SKM-1 treated with dmso at 0.1 percent for 144 hours (cell line): ENCODE results near the gene PRG2.
"Not testable (repeated sequence)": the region's sequence is repeated elsewhere in the genome, so short reads cannot be mapped to it uniquely, and the experiment has no call there.

ENCODE experiments used
- DNase-seq: peaks from one replicate; lab custom pipeline; 2025; ENCODE audit not compliant: unreplicated experiment; lab: John Stamatoyannopoulos, UW

PRG2 gene

DNA sequence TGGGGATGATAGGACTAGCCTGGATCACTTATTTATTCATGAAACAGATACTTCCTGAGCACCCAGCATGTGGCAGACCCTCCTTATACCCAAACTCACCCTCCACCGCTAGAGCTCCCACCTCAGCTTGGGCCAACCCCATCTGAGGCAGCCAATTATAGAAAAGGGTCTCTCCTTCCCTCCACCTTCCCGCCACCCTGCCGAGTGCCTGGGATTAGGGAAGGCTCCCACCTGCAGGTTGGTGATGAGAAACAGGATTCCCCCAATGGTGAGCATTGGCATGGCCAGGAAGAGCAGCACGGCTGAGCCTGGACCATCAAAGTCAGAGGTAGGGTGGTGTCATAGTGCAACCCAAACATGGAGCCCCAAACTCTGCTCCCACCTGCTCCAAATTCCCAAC, 30.6 kb upstream of the PRG2 start:
- no peak for DNase-seq

- DNase-seq: no peak
Measured at GRCh38 chr11:57419146-57419545, 28.7 kb upstream of the PRG2 start.

GRCh38 chr11:57418131-57418530, 27.7 kb upstream of the PRG2 start:
- DNase-seq: no peak

DNA sequence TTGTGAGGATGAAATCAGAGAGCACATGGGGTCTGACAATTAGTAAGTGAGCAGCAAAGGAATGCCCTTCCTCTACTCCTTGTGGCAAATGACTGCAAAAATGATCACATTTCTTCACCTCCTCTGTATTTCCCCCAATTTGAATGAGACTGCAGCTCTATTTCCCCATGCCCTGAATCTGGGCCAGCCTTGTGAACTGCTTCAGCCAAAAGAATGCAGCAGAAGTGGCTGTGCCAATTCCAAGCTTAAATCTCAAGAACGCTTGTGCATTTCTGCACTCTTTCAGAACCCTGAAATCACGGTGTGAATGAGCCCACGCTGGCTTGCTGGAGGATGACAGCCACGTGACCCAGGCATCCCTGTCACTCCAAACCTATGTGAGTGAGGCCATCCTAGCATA, 26.6 kb upstream of the PRG2 start:
- DNase-seq: no peak

- DNase-seq: no peak
Measured at GRCh38 chr11:57416436-57416835, 26.0 kb upstream of the PRG2 start.

DNA sequence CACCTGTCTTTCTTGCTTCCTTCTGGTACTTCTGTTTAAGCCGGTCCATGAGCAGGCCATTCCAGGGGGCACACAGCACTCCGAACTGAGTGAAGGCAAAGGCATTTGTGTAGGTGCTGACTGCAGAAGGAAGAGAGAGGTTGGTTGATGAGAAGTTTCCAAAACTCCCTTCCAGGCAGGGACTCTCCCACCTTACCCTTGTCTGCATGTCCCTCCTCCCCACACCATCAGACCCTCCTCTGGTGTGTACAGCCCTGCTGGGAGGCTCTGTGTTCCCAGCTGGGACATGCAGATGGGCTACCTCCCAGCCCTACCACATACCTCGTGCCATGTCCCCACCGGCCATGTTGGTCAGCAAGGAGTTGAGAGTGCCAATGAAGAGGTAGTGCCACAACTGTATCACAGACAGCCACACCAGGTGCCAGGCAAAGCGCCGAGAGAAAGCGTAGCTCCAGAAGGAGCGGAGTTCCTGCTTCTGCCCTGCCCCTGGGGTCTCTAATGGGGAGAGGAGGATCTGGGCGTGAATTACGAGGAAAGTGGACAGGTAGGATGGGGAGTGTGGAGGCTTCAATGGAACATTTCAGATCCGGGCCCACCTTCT, 24.3 kb upstream of the PRG2 start:
- no peak for DNase-seq

DNA sequence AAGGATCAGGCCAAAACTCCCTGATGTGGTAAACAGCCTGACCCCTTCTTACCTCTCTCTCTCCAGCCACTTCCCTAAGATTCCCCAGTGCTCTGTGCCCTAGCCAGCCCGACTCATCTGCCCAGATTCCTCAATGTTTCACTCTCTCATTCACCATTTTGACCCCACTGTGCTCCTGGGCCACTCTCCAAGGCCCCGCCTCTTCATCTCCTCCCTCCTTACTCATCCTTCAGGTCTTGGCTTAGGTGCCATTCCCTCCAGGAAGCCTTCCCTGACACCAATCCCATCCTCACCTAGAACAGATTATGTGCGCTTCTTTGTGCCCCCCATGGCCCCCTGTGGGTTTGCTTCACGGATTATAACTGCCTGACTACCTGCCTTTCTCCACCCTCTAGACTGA, 23.2 kb upstream of the PRG2 start:
- no peak for DNase-seq

GRCh38 chr11:57410287-57410686, 19.8 kb upstream of the PRG2 start:
- no peak for DNase-seq

- DNase-seq: no peak
Measured at GRCh38 chr11:57409321-57410100, 19.1 kb upstream of the PRG2 start.

DNA sequence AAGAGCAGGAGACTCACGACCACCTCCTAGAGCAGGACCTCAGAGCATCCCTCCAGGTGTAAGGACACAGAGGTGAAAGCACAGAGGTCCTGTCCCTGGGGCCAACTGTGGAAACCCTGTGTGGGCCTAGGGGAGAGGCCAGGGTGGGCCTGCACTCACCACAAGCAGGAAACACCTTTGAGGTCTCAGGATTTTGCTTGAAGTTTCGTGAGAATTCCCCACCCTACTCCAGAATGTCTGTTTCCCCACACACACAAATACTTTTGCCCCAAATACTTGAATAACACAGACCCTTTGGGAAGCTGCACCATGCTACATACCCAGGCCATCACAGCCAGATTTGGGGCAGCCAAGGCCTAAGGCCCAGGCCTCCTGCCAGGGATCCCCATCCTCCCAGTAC, 18.3 kb upstream of the PRG2 start:
- DNase-seq: no peak

- no peak for DNase-seq
Measured at GRCh38 chr11:57407941-57408475, 17.6 kb upstream of the PRG2 start.

DNA sequence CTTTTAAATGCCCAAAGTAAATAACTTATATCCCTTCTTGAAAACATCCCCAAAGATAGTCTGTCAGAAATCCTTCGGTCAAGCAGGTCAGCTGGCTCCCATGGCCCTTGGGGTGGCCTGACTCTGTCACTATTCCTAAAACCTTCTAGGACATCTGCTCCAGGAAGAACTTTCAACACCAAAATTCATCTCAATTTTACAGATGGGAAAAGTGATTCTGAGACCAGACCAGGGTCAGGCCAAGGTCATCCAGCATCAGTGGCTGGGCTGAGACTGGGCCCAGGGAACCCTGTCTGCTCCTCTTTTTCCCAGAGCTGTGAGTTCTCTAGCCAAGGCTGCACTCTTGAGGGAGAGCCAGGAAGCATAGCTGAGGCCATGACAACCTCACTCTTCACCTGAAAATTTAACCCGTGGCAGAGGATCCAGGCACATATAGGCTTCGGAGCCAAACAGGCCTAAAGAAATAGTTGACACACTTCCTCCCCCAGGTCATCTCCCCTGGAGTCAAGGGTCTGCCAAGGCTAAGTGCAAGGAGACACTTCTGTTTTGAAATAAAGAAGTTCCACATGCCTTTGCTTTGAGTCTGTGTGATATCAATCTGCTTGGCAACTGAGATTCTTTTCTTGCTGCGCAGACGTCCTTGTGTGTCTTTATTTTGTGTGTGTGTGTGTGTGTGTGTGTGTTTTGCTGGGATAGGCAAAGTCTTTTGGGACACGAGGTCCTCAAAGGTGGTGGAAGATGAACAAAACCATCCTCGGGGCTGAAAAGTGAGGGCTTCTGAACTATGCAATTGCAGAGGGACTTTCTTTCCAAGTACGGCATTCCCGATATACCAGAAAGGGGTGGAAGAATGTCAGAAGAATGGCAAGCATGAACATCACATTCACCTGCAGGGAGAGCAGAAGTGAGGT, 16.8 kb upstream of the PRG2 start:
- no peak for DNase-seq

GRCh38 chr11:57406337-57406904, 16.0 kb upstream of the PRG2 start:
- DNase-seq: peak; percentile 63

GRCh38 chr11:57405271-57405860, 14.9 kb upstream of the PRG2 start:
- DNase-seq: no peak

DNA sequence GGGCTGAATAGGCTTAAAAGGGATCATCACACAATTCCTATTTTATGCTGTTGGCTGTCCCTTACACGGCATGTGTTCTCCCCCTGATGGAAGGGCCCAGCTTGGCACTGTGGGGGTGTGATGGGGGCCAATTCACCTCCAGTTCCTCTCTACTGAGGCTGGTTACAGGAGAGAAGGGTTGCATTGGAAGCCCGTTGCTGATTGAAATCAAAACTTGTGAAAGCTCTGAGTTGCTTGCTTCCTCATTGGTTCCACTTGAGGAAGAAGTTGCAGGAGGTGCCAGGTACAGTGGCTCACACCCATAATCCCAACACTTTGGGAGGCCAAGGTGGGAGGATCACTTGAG, 13.3 kb upstream of the PRG2 start:
- DNase-seq: peak; percentile 39

DNA sequence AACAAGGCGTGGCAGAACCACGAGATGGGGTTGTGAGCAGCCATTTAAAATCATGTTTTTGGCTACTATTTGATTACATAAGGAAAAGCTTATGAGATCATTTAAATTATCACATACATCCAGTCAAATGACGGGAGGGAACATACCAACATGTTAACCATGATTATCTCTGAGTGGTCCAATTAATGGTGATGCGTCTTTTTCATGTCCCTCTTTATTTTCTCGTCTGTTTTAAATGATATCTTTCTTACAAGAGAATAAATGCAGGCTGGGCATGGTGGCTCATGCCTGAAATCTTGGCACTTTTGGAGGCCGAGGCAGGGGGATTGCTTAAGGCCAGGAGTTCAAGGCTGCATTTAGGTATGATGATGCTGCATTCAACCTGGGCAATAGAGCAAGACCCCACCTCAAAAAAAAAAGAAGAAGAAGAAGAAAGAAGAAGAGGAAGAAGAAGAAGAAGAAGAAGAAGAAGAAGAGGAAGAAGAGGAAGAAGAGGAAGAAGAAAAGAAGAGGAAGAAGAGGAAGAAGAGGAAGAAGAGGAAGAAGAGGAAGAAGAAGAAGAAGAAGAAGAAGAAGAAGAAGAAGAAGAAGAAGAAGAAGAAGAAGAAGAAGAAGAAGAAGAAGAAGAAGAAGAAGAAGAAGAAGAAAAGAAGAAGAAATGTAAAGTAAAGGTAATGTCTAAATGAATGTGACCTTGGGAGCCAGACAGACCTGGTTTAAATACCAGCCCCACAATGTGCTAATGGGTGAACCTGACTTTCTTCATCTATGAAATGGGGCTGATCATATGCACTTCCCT, 12.8 kb upstream of the PRG2 start:
- DNase-seq: not testable (repeated sequence)

DNA sequence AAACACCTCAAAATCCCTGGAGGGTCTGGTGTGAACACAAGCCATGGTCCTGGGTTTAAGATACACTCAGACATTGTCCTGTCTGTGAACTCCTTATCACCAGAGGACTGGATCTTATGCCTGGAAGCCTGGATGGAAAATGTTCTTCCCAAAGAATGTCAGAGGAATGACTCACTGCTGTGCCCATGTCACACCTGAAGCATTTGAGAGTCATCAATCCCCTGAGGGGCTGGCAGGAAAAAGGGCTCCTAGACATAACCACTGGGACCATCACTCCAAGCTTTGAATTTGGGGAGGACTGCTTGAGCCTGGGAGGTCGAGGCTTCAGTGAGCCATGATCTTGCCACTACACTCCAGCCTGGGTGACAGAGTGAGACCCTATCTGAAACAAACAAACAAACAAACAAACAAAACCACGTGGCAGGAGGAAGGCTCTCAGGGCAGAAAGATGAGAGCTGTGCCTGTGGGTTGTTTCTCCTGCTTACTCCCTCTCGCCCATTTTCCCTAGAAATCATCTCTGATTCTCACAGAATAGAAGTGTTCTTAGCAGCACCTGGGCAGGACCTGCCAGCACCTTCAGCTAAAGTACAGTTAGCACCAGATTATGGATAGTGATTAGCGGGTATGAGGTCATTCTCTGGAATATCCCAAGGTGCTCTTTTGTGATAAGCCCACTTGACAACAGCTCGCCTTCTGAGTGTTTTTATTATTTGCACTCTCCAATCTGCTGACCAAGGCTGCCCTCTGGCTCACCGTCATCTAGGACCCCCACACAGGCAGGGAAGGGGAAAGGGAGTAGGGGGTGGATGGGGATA, 11.9 kb upstream of the PRG2 start:
- DNase-seq: no peak

DNA sequence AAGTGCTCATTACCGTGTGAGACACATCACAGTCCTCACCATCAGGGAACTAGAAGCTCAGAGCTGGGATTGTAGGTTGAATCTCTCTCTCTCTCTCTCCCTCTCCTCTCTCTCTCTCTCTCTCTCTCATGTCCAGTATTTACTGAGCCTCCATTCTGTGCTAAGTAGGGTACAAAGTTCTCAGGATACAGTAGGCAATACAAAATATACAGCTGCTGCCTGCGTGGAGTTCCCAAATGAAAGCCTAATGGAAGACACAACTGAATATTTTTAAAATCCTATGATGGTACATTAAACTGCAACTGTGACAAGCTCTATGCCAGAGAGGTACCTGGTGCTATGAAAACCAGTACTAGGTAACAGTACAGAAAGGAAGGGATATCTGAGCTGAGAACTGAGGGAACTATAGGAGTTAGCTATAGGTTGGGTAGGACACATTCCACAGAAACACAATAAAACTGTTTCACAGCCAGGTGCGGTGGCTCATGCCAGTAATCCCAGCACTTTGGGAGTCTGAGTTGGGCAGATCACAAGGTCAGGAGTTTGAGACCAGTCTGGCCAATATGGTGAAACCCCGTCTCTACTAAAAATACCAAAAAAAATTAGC, 9.6 kb upstream of the PRG2 start:
- DNase-seq: no peak

- no peak for DNase-seq
Measured at GRCh38 chr11:57399221-57399620, 8.8 kb upstream of the PRG2 start.
